Measurements from ENCODE around the gene MACROD2.

GRCh38 chr20:15199698-15200097 is 1204.4 kb downstream of the MACROD2 start:
- no peak for TF ChIP-seq JUND (IDR thresholded peaks at IDR 0.05)
- no peak for TF ChIP-seq YY1 (IDR thresholded peaks at IDR 0.05)
- no peak for TF ChIP-seq CTCF (IDR thresholded peaks at IDR 0.05; ENCODE audit: low read depth, low read length, missing input control)
- no peak for TF ChIP-seq EGR1 (IDR thresholded peaks at IDR 0.05; ENCODE audit: low read depth in 2 of 2)
- no peak for TF ChIP-seq GABPA (IDR thresholded peaks at IDR 0.05 in 1 of 2, conservative IDR thresholded peaks at IDR 0.05 in 1 of 2)
- no peak for TF ChIP-seq FOXA1 (IDR thresholded peaks at IDR 0.05)
- TF ChIP-seq RAD21 (IDR thresholded peaks at IDR 0.05) = no peak
- TF ChIP-seq HNF4A (conservative IDR thresholded peaks at IDR 0.05) = no peak

All from liver (tissue), 3 donors.